Measurements from ENCODE around the gene NPHP4.

DNA sequence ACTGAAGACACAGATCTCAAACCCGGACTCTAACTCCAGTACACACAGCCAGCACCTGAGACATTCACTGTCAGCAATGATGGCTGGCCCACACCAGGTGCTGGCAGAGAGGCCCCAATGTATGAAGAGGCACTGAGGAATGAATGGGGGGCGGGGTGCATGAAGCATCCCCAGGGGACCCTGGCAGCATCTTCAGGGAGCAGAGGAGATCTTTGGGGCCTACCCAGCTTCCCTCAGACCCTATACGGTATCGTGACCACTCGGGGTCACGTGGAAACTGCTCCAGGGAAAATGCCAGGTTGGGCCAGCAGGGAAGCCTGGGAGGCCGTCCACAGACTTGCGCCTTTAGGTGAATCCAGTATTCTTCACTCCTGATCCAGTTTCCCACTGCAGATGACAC, 84.3 kb downstream of the NPHP4 start:
- TF ChIP-seq, protein P1, sequence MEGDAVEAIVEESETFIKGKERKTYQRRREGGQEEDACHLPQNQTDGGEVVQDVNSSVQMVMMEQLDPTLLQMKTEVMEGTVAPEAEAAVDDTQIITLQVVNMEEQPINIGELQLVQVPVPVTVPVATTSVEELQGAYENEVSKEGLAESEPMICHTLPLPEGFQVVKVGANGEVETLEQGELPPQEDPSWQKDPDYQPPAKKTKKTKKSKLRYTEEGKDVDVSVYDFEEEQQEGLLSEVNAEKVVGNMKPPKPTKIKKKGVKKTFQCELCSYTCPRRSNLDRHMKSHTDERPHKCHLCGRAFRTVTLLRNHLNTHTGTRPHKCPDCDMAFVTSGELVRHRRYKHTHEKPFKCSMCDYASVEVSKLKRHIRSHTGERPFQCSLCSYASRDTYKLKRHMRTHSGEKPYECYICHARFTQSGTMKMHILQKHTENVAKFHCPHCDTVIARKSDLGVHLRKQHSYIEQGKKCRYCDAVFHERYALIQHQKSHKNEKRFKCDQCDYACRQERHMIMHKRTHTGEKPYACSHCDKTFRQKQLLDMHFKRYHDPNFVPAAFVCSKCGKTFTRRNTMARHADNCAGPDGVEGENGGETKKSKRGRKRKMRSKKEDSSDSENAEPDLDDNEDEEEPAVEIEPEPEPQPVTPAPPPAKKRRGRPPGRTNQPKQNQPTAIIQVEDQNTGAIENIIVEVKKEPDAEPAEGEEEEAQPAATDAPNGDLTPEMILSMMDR (IDR thresholded peaks at IDR 0.05), result no peak
- TF ChIP-seq POLR2A (IDR thresholded peaks at IDR 0.05), result no peak
